Left hindlimb (tissue), 1 donor: ENCODE data around the gene CCT7.

Experiments used
- DNase-seq: peaks from one replicate; pipeline ENCODE4 v3.0.0-alpha.2; 2018

The CCT7 gene

DNA sequence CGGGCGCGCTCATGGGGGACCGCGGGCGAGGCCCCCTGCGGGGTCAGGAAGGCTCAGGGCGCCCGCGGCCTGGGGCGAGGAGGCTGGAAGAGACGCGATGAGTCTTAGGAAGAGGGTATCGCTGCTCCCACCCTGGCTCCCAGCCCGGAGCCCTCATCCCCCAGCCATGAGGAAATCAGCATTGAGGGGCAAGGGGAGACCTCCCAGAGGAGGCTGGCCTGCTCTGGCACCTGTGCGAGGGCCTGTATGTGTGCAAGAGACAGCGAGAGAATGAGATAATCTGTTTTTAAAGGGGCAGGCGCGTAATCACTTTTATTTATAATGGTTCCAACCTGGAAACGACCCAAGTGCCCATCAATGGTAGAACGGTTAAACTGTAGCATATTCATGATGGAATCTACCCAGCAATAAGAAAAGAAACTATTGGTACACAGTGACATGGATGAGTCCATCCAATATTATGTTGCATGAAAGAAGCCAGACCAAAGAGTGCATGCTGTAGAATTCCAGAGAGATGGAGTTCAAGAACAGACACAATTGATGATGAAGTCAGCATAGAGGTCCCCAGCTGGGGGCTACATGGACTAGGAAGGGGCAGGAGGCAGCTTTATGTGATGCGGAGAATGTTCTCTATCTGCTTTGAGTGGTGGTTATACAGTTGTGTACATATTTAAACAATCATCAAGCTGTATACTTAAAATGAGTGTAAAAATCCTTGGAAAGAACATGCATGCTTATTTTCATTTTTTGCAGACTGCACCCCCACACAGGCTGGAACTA is 35.8 kb downstream of the CCT7 start:
- no peak for DNase-seq

GRCh38 chr2:73272270-73272669 is 38.2 kb downstream of the CCT7 start:
- no peak for DNase-seq

- no peak for DNase-seq
Measured at GRCh38 chr2:73279852-73280251, 45.7 kb downstream of the CCT7 start.

DNA sequence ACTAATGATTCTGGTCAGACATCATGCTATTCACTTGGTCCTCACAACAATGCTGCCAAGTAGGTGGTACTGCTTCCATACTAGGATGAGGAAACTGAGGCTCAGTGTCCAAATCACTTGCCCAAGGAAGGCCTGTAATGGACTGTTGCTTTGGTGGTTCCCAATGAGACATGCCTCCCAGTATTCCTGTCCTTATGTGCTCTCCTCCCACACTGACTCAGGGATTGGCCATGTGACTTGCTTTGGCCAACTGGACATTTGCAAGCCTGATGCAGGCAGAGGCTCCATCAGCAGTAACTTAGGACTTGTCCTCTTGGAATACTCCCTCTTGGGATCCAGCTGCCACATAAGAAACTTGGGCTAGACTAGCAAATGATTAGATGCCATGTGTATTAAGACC is 47.1 kb downstream of the CCT7 start:
- no peak for DNase-seq

DNA sequence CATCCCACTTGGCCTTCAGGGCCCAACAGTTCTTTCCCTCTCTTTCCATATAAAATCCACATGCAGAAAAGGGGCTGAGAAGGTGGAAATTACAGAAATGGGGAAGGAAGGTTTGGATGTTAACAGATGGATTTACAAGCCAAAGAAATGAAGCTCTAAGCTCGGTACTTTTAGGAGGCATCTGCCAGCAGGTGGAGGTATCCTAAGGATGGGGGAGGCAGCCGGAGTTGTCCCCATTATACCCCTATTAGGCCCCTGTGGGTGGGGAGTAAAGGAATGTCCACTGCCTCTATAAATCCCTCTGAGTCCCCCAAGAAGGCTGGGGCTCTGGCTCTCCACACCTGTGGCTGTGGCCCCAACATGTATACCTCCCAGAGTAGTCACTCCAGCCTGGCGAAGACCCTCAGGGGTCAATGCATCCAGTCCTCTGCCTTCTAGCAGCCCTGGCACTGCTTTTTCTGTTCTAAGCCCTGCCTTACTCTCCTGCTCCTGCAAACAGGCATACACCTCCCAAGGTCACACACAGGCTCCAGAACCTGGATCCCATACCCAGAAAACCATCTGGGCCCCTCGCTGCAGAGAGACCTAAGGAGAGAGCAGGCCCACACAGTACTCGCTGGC is 48.9 kb downstream of the CCT7 start:
- no peak for DNase-seq

DNA sequence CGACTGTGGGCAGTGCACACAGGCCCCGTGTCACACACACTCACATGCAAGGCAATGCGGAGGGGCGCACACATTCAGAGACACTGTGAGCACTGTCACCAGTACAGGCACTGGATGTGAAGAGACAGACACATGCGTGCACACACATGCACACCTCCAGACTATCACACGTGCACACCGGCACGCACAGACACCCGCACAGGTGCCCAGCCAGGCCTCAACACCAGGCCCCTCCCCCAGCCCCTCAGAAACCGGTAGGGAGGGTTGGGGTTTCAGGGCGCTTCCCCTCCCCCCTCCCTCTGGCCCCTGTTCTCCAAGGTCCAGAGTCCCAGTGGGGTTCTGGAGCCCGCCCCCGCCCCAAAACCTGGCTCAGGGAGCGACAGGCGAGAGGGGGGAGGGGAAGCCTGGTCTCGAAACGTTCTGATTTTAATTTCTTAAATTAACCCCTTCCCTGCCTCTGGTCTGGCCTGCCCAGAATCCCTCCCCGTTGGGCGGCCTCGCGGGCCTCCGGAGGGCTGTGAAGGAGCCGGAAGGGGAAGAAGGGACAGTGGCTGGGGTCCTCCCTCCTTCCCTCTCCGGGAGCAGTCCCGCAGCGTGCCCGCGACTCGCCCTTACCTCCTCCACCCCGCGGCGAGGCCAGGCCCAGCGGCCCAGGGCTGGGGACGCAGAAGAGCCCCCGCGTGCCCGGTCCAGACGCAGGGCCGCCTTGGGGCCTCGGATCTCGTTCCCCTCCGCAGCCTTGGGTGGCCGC is 49.6 kb downstream of the CCT7 start:
- no peak for DNase-seq

- no peak for DNase-seq
Measured at GRCh38 chr2:73284296-73285158, 50.4 kb downstream of the CCT7 start, which contains the start of gene FBXO41. TSS of gene FBXO41 (minus strand) at chr2:73284478. CDS start at chr2:73269630, 14,848 bp downstream.

GRCh38 chr2:73285159-73285739 is 51.1 kb downstream of the CCT7 start:
- no peak for DNase-seq

DNA sequence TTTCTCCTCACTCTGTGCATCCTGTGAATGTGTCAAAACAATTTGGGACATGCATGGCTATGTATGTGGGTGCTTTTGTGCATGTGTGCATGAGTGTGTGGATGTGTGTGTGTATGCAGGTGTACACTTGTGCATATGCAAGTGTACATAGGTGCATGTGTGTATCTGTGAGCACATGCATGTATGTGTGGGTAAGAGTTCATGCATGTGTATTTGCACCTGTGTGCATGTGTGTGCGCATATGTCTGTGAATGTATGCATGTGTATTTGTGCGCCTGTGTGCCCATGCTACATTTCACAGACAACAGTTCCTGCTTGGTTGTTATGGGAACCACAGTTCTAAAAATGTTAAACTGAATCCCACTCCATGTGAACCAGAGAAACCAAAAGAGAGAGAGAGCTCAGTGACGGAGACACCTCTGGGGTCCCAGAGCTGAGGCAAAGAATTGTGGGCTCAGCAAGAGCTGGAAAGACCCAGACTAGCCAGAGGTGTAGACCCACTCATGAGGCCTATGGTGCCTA is 52.1 kb downstream of the CCT7 start:
- no peak for DNase-seq

DNA sequence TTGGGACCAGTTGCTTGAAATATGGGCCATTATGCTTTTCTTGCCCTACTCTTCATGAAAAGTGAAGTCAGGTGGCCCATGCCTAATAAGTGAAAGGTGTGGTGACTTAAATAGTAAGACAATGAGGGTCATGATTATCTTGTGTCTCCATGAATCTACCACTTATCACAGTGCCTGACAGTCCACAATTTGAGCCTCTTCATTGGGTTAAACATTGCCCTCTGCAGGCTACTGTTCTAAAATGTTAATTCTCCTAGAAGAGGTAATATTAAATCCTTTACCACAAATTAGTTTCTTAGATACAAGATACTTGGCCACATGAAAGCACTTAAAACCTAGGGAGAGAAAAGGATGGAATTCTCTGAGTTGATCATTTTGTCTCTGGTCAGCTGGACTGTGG is 55.2 kb downstream of the CCT7 start:
- DNase-seq, result no peak

- DNase-seq, result no peak
Measured at GRCh38 chr2:73290049-73290839, 56.1 kb downstream of the CCT7 start.

GRCh38 chr2:73291093-73291460 is 57.0 kb downstream of the CCT7 start:
- peak; percentile 73 for DNase-seq

- no peak for DNase-seq
Measured at GRCh38 chr2:73291461-73292315, 57.6 kb downstream of the CCT7 start.

GRCh38 chr2:73292316-73292905 is 58.3 kb downstream of the CCT7 start:
- DNase-seq, result no peak

- DNase-seq, result no peak
Measured at GRCh38 chr2:73292906-73293533, 58.9 kb downstream of the CCT7 start.

GRCh38 chr2:73293534-73294171 is 59.5 kb downstream of the CCT7 start, which contains the start of gene EGR4:
TSS of gene EGR4 (minus strand) at chr2:73293548. CDS start at chr2:73293317, 231 bp downstream.
- no peak for DNase-seq

GRCh38 chr2:73294239-73294638 is 60.1 kb downstream of the CCT7 start:
- no peak for DNase-seq

- no peak for DNase-seq
Measured at GRCh38 chr2:73295751-73296400, 61.8 kb downstream of the CCT7 start.
